GM18873 (cell line): ENCODE data around the gene ADM2.
"Not testable (repeated sequence)": the region's sequence is repeated elsewhere in the genome, so short reads cannot be mapped to it uniquely, and the experiment has no call there.

Experiments used
- ATAC-seq: cut with Tn5 transposase; IDR thresholded peaks from one replicate; pipeline ENCODE4 v1.9.1; 2021; ENCODE audit warnings: mild to moderate bottlenecking, moderate library complexity, moderate number of reproducible peaks; ENCODE audit not compliant: unreplicated experiment, low FRiP score

The ADM2 gene

DNA sequence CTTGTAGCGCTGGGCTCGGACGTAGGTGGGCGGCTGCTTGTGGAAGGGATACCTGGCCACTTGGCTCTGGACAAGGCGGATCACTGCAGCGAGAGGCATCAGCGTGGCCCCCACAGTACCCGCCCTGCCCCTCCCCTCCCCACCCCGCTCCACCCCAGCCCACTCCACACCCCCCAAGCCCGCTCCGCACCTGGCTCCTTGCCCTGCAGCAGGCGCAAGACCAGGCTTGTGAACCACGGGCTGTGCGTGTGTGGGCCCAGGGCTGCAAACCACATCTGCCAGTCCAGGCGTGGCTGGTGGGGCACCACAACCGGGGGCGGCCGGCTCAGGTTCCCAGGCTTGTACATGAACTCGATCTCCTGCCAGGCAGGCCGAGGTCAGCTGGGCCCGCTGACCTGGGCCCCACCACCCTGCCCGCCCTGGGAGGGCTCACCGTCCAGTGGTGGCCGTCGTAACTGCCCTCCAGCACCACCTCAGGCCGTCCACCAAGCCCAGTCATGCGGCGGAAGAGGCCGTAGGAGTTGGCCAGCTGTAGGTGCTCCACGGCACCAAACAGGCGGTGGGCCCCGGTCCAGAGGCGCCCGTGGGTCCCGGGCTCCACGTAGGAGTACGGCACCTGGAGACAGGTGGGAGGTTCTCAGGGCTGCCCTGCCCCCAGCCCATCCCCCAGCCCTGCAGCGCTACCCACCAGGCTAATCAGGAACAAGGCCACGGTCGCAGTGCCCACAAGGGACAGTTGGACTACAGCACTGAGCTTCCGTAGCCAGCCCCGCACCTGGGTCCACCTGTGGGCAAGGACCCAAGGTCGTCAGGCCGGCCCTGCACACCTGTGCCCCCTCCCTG, 23.2 kb downstream of the ADM2 start:
- no peak for ATAC-seq

DNA sequence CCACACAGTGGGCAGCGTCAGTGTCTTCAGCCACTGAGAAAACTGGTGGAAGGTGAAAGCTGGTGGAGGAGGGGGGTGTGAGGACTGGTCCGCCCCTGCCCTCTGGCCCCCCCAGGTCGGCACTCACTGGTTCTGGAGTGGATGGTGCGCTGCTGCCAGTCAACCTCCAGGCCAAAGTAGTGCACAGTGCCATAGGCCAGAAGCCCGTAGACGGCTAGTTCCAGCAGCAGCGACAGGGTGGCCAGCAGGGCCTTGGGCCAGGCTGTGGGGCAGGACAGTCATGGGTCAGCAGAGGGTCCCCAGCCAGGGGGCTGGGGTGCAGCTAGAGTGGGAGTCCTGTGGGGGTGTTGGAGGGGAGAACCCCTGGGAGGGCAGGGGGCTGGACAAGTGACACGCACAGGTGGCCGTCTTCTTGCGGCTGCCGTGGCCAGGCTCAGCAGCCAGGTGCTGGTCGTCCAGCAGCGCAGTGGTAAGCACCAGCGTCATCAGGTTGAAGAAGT, 24.0 kb downstream of the ADM2 start:
- no peak for ATAC-seq

- ATAC-seq: no peak
Measured at GRCh38 chr22:50505776-50506610, 24.6 kb downstream of the ADM2 start.

GRCh38 chr22:50506611-50507420, 25.5 kb downstream of the ADM2 start:
- ATAC-seq: peak; percentile 17

DNA sequence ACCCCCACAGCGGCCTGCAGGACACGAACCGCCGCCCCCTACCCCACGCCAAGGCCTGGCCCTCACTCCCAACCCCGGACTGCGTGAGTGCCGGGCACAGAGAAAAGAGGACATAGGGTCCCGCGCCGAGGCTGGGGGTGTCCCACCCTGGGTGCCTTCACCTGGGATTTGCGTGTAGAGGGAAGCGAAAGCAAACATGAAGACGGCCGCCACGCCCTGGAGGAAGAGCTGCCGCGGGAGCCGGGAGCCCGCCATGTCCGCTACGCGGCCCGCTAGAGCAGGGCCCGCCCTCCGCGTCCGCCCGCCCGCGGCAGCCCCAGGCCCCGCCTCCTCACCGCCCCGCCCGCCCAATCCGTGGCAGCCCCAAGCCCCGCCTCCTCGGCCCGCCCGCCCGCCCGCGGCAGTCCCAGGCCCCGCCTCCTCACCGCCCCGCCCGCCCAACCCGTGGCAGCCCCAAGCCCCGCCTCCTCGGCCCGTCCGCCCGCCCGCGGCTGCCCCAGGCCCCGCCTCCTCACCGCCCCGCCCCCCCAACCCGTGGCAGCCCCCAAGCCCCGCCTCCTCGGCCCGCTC, 26.2 kb downstream of the ADM2 start, which contains the start of gene LMF2:
LMF2 (minus strand) TSS at position 282 of the 570 bp plus-strand sequence; CDS start at position 255, 27 bp downstream.
- ATAC-seq: peak; percentile 29

- peak; percentile 68 for ATAC-seq
Measured at GRCh38 chr22:50507991-50508884, 26.9 kb downstream of the ADM2 start, which contains the start of gene NCAPH2. NCAPH2 (plus strand) TSS chr22:50508224; CDS start chr22:50508338, 114 bp downstream.

DNA sequence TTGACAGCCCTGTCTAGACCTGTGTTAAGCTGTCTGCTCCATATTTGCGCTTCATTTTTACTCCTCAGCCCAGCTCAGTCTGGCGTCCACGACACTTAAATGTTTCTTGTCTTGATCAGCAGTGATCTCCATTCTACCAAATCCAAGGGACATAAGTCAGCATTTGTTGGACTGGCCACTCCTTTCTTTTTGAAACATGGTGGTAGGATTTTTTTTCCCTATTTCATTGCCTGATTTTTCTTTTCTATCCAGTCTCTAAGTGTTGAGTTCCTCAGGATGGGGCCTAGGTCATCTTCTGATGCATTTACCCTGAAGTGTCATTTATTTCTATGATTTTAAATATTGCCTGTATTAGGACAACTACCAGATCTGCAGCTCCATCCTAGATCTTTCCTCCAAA, 27.6 kb downstream of the ADM2 start:
- no peak for ATAC-seq

GRCh38 chr22:50513175-50513574, 31.8 kb downstream of the ADM2 start:
- ATAC-seq: no peak

- no peak for ATAC-seq
Measured at GRCh38 chr22:50516068-50516467, 34.7 kb downstream of the ADM2 start.

DNA sequence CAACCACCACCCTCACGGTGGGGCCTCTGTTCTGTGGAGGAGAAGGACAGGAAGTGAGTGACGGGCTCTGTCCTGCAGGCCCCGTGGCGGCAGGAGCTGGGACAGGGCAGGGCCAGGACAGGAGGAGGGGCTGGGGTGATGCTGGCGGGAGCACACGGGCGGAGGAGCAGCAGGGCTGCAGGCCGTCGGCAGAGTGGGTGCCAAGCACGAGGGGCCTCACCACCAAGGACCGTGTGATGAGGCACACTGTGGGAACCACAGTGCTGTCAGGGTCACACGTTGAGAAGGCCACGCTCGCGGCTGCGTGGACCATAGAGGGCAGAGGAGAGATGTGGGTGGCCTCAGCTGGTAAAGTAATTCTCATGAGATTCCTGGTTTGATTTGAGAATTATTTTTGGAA, 35.5 kb downstream of the ADM2 start:
- no peak for ATAC-seq

- ATAC-seq: no peak
Measured at GRCh38 chr22:50517495-50518260, 36.3 kb downstream of the ADM2 start.

DNA sequence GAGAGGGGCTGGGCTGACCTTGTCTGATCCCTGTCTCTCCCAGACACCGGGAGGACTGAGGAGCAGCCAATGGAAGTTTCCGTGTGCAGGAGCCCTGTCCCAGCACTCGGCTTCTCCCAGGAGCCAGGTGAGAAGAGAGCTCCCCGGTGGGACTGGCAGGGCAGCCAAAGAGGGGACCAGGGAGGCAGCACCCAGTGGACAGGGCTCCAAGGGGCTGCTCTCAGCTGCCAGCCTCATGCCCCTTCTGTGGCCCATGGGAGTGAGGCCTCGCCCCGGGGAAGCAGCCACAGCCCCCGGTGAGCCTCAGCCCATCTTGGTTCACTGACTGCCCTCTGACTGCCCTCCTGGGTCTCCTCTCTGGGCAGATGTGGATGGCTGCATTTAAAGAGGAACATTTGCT, 37.3 kb downstream of the ADM2 start:
- no peak for ATAC-seq

- ATAC-seq: no peak
Measured at GRCh38 chr22:50519151-50519550, 37.8 kb downstream of the ADM2 start.

DNA sequence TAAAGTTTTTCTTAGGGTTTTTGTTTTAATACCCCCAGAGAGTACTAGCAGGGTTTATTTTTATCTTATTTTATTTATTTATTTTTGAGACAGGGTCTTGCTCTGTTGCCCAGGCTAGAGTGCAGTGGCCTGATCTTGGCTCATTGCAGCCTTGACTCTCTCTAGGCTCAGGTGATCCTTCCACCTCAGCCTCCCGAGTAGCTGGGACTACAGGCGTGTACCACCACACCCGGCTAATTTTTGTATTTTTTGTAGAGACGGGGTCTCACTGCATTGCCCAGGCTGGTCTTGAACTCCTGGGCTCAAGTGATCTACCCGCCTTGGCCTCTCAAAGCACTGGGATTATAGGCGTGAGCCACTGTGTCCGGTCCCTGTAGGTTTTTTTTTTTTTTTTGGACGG, 38.8 kb downstream of the ADM2 start:
- not testable (repeated sequence) for ATAC-seq

DNA sequence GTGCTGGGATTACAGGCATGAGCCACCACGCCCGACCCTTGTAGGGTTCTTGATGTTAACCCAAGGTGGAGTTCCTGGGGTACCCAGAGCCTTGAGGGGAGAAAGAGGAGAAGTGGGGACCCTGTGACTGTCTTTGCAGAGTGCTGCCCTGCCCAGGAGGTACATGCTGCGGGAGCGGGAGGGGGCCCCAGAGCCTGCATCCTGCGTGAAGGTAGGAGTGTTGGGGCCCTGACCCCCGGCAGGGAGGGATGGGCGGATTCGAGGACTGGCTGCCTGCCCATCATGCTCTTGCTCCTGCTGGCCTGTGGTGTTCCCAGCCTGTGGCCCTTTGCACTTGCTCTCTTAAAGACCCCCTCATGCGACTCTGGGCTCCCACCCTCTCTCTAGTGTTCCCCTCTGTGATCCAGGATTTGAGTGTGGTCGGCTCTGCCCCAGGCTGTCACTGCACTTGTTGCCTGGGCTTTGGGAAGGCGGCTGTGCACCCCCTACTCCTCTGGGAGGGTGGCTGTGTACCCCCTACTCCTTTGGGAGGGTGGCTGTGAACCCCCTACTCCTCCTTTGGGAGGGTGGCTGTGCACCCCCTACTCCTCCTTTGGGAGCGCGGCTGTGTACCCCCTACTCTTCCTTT, 39.6 kb downstream of the ADM2 start:
- no peak for ATAC-seq

- no peak for ATAC-seq
Measured at GRCh38 chr22:50521710-50522109, 40.4 kb downstream of the ADM2 start.

- ATAC-seq: no peak
Measured at GRCh38 chr22:50522208-50522805, 41.0 kb downstream of the ADM2 start.
